CD4-positive, alpha-beta T cell treated with Interleukin-15 for 4 hours (primary cell): ENCODE data around the gene OSBP2.

ENCODE experiments used
- DNase-seq: peaks from one replicate; pipeline ENCODE4 v3.0.0-alpha.2; 2020; ENCODE audit warnings: low spot score

OSBP2 gene

DNA sequence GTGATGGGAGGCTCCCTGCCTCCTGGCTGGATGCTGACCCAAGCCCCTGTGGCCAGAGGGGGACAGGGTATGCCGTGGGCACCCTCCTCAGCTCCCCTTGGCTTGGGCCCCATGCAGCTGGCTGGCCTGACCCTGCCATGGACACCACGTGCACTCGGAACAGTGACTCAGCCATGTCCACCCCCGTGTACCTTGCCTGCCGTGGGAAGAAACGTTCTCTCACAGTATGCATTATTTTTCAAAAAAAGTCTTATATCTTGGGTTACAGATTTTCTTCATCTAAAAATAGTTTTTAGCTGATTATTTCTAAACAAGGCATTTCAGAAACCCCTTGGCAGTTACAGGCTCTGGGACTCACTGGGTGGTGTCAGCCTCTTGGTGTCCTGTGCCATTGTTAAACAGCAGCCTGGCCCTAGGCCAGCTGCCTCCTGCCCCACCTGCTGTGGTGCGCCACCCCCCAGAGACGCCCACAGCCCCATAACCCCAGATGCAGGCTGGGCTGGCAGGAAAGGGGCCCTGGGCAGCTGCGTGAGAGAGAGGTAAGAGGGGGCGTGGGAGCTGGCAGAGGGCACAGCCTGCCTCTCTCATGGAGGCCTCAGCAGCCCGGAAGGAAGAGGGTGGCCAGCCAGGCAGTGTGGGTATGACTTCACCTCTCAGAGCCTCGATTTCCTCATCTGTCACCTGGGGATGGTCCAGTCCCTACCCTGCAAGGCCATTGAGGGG is 174.2 kb downstream of the OSBP2 start:
- no peak for DNase-seq

DNA sequence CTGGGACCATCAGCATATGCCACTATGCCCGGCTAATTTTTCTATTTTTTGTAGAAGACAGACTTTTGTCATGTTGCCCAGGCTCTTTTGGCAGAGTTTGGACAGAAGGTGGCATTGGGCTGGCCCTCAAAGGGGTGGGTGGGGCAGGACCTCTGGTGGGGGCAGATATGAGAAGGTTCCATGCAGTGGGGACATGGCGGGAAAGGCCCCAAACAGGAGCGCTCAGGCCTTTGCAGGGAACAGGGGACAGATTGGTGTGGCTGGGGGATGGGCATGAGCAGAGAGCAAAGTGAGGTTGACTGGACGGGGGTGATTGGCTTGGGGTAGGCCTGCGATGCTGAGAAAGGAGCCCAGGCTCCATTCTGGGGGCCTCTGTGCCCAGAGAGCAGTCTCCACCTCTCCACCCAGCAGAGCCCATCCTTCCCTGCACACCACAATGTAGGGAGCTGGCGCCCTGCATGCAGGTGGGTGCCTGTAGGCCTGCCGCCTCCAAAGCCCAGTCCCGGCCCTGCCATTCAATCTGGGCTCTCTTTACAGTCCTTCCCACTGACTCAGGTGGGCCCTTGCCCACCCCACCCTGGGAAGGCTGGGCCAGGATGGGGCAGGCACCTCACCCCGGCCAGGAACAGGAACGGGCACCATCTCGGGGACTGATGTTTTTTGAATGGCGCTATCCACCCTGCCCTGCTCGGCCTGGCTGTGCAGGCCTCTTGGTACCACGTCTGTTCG is 175.2 kb downstream of the OSBP2 start:
- no peak for DNase-seq

DNA sequence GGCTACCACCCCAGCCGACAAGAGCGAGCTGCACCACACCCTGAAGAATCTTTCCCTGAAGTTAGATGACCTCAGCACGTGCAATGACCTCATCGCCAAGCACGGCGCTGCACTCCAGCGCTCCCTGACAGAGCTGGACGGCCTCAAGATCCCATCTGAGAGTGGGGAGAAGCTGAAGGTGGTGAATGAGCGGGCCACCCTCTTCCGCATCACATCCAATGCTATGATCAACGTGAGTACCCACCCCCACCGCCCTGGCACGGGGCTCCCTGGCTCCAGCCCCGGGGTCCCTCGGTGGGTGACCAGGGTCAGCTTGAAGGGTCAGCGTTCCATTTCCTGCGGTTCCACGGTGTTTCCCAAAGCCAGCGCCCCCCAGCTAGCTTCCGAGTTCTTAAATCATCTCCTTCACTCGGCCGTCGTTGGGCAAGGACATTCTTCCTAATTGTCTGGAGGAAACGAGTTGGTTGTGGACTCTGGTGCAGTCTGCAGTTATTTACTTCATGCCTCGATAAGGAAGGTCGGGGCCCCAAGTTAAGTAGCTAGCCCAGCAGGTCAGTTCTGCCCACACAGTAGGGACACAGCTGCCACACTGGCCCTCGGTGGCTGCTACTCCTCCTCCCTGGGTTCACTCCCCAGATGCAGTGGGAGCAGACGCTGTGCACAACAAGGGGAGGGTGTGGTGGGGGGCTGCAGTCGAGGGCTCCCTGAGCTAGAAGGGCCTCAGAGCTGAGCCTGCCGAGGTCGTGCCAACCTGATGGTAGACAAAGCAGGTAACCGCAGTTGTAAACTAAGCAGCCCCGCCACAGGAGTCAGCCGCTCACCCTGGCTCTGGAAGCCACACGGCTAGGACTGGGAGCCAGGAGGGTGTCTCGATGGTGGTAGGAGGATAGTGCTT is 176.0 kb downstream of the OSBP2 start:
- no peak for DNase-seq

DNA sequence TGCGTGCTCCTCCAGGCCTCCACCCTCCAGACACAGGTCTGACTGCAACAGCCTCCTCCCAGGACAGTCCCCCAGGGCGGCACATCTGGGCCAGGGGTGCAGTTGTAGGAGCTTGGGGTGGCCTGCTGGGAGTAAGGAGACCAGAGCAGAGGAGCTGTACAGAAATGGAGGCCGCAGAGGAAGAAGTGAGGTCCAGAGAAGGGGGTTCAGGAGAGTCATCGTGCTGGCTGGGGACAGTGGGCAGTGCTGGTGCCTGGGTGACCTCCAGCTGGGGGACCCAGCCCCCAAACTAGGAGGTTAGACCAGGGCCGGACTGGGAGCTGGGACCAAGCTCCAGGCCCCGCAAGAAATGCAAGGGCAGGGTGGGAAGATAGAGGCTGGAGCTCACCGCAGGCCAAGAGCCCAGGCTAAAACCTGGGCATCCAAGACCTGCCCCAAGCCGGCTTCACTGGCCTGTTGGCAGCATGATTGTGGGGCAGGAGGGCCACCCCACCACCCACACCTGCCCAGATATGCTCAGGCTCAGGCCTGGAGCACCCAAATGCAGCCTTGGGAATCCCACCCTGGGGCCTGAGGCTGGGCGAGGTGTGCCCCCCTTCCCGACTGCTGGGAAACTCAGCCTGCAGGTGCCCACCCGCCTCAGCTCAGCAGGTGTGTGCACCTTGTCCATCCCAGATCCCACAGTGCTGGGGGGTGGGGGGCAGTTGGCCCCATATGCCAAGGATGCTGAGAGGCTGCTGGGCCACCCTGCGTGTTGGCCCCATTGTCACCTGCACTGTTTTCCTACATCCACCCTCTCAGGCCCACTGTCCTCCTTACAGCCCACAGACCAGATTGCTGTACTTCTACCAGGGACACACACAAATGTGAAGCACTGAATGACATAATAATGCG is 177.0 kb downstream of the OSBP2 start:
- DNase-seq = no peak

DNA sequence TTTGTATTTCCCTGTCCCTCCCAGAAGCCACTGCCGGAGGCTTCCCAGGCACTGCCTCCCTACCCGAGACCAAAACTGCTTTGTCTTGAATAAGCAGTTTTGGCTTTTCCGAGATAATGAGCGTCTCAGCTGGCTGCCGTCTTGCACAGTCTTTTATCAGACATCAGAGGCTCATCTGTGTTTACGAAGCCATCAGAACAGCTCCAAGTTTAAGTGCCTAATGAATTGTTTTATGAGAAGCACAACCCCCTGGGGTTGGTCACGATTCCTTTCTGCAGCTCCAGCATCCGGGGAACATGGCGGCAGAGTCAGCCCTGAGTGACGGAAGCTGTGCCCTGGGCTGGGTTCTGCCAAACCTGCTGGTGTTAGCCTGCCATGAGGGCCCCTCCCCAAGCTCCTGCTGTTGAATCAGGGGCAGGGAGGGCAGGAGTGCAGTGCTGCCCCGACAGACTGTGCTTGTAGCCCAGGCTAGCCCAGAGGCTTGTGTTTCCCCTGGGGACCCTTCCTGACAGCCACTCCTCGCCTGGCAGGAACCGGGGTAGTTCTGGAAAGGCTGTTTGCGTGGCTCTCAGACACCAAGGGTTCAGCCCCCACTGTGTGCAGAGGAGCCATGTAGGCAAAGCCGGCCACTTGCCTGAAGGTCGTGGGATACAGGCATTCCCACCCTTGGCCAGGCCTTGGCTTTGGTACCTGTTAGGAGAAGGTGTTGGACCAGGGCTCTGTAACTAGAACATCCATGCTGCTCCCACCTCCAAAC is 177.8 kb downstream of the OSBP2 start:
- DNase-seq = no peak

DNA sequence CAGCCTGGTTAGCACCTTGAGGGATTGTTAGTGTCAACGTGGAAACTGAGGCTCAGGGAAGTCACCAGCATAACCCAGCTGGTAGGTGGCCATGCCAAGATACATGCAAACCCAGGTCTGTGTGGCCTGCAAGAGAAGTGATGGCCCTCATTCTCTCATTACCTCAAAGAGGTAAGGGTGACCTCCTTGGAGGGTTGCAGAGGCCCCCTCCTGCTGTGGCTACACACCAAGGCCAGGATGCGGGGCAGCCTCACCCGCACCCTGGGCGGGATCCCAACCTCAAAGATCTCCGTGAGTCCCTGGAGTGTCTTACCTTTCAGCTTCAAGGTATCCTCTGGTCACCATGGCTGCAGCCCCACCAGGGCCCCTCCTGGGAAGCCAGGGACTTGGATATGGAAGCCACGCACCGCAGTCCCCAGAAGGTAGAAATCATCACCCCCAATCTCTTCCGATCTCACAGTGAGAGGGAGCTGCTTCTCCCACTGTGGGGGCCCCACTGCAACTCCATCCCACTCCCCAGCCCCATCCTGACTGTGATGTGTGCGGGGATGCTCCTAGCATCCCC is 178.5 kb downstream of the OSBP2 start:
- no peak for DNase-seq

DNA sequence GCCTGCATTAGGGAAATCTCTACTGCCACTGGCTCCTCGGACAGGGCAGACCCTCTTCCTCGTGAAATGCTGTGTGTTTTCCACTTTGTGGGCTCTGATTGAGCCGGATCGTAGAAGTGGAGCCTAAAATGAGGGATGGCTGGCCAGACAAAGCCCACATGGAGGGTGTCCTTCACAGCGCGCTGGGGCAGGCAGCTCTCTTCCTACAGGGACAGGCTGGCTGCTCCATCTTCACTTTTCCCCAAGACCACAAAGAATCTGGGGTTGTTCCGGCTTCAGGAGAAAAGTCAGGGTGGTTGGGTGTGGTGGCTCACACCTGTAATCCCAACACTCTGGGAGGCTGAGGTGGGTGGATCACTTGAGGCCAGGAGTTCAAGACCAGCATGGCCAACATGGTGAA is 179.0 kb downstream of the OSBP2 start:
- DNase-seq = no peak

DNA sequence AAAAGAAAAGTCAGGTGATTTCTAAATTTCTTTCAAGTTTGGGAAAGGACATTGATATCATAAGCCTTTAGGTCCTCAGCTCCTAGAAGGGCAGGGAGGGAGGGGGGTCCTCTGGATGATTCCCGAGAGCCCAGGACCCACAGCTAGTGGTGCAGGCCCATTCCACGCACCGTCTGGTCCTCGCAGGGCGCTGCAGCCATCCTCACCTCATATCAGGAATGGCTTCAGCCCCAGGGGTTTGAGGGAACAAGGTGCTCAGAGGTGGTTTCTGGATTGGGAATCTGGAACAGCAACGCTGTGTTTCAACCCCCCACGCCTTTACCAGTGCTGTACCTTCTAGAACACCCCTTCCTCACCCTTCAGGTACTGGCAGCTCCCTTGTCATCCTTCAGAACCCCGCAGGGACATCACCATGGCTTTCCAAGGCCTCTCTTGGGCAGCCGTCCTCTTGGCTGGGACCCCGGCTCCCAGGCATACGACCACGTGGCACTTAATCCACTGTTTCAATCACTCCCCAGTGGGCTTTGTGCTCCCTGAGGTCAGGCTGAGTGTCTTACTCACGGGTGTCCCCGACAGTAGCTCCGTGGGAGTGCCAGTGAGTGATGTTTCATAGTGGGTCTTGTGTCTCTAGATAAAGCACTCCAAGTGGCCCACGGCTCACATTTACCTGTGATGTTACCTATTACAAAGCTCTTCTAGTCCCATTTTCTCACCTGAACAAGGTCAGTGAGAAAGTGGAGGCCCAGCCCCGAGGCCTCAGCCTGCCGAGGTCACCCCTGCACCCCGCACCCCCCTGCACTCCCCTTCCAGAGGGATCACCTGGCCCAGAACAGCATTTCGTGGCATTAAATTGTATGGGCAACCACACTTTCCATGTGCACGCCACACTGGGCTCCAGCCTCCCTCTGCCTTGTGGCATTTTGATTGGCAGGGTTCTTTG is 180.0 kb downstream of the OSBP2 start:
- DNase-seq = no peak

DNA sequence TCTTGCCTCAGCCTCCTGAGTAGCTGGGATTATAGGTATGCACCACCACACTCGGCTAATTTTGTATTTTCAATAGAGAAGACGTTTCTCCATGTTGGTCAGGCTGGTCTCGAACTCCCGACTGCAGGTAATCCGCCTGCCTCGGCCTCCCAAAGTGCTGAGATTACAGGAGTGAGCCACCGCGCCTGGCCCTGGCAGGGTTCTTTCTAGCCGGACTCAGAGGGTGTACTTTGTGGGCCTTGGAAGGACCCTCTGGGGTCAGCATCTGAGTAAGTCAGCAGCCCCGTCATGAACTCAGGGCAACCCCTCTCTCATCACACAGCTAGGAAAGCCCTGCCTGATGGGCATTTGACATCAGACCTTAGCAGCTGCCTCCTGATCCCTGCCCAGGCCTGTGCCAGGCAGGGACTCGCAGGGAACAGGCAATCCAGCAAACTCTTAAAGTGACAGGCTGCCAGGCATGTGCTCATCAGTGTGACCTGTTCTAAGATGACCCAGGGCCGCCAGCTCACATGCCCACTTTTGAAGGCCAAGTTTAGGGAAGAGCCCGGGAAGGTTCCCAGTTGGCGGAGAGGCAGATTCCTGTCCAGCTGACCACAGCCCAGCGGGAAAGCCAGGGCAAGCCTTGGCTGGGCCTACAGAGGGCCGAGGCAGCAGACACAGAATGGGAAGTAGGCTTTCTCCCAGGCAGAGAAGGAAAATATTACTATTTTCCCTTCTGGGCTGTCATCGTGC is 181.0 kb downstream of the OSBP2 start:
- no peak for DNase-seq

DNA sequence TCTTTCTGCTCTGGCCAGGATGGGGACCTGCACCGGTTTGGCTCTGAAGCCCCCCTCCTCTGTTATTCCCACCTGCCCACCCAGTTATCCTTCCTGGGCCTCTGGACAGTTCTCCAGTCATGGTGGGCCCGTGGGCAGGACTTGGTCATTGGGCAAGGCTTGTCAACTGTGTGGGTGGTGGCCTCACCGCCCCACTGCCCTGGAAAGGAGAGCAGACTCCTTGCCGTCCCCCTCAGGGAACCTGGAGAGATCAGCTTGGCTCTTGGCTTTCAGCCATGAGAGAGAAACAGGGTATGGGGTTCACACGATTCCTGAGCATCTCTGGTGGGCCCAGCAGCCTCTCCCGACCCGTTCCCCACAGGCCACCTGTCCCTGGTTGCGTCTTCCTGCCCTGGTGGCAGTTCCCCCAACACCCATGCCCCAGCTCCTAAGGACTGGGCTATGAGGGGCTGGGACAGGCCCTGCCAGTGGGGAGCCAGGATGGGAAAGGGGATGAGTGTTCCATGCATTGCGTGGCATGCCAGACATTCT is 181.6 kb downstream of the OSBP2 start:
- DNase-seq = no peak

DNA sequence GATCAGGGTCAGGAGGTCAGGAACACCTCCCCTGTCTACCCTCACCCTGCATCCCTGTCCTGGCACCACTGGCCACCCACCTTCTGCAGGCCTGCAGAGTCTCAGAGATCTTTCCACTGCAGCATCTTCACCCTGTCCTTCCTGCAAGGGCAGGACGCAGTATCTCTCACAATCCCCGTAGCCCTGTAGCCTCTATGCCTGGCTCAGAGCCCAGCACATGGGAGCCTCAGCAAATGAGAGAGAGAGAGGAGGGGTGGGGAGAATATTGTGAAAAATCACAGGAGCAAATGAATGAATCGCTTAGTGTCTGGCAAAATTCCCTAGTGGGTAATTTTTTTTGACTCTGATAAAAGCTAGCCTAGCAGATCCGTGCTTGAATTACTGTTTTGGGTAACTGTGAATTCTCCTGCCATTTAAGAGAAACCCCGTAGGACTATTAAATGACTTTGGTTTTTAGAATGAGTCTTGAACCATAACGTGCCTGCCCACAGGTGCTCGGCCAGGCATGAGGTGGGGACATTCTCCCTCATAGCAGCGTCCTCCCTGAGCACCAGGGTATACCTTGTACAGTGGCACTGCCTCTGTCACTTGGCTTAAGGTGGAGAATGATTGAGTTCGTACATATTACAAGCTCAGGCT is 182.4 kb downstream of the OSBP2 start:
- DNase-seq = no peak

DNA sequence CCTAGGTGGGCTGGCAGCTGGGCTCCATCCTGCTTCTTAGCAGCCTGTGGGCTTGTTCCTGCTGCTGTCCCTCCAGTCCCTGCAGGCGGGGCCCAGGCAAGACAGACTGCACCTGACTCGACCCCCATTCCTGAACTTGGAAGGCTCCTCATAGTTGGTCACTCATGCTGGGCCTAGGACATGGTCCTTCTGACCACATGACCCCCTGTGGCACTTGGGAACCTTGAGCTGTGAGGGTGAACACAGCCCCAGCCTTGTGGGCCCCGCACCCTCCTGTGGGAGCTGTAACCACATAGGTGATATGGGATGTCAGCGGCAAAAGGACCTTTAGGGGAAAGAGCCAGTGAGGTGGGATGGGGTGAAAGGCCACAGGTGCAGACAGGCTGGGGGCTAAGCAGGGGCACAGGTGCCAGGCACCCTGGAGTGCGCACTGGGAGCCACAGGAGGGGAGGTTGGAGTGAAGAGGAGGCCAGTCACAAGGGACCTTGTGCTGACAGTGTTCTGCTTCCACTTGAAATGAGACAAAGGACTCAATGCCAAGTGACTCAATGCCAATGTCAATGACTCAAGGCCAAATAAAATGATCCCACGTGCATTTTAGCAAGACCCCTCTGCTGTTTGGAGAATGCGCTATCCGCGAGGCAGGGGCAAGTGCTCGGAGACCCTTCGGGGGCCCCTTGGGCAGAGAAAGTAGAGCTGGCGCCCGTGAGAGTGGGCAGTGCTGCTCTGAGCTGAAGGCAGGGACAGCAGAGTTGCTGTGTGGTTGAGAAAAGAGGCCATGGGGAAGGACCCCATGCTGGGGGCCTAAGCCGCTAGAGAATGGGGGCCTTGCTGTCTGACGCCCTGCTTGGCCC is 183.2 kb downstream of the OSBP2 start:
- no peak for DNase-seq

DNA sequence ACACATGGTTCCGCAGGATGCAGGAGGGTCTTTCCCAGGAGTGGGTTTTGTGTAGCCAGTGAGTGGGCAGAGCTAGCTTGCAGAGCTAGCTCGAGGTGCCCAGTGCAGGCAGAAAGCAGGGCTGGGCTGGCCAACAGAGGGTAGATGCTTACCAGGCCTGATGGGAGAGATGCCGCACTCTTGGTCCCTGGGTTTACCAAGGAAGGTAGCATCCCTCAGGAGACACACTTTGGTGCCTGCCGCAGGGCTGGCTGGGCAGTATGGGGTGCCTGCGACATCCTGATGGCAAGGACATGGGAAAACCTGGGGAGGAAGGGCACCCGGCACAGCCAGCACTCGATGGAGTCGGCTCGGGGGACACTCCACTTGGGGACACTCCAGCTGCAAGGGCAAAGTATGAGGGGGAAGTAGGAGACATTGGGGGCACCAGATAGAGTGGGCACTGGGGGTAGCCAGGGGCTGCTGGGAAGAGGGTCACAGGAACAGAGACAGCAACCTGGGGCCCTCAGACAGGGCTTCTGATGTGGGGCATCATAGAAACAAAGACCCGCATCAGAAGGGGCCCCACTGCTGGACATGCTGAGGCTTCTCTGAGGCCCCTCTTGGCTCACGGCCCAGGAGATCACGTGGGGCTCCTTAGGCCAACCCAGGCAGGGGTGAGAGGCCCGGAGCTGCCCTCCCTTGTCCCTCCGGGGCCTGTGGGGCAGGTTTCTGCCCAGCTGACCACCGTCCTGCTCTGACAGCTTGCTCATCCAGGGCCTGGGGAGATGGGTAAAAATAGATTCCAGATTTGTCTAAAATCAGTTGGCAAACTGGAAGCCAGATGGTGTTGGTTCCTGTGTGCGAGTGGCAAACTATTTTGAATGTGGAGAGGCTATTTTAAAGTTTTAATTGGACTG is 184.1 kb downstream of the OSBP2 start:
- DNase-seq = no peak

DNA sequence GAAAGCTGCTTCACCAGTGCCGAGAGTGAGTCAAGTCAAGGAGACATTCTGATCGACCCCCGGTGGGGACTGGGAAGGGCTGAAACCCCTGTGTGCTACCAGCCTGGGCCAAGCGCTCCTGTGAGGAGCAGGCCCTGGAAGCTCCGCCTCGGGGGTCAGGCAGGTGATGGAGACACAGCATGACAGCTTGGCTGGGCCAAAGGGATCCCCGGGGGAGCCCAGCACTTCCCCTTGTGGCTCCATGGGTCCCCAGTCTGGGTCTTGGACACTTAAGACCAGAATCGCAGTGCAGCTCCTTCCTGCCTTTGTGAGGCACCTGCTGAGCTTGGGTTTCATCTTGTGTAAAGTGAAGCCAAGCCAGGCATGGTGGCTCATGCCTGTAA is 184.7 kb downstream of the OSBP2 start:
- DNase-seq = no peak

DNA sequence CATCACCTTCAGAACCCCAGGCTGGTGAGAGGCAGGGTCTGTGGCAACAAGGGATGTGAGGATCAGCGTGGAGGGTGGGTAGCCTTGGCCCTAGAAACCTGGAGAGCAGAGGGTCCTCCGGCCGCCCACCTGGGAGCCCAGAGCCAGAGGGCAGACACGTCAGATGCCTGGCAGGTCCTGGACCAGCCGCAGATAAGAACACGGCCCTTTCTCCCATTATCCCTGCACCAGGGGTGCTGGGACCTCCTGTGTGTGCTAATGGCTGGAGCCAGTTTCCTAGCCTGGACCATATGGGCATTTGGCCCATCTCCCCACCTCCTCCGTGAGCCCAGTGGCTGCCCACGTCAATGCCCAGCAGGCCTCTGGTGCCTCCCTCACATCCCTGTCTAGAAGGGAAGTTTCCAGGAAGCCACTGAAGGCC is 185.5 kb downstream of the OSBP2 start:
- no peak for DNase-seq

DNA sequence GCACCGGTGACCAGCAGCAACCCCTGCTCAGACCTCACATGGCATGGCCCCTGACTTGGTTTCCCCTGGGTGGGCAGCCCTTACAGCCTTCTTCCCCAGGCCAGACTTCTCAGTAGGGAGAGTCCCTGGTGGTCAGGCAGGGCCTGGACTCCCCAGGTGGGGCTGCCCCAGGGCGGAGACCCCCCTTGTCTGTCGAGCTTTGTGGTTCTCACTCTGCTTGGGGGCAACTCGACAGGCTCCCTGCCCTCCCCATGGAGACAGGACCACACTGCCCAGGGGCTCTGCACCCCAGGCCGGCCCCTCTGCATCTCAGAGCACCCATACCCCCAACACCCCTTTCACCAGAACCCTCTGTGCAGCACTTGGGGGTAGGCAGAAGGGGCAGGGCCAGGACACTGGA is 186.2 kb downstream of the OSBP2 start:
- DNase-seq = no peak
